Measurements from ENCODE around the gene MEA1. TPM values are rescaled to one million over a fixed set of nuclear protein-coding genes. Genes with fewer than 3 reads are reported as not detected.

MEA1 gene
- total RNA-seq, 4 donors from 2014 or later = 45.9 to 78.1 (median 61.7) TPM

GRCh38 chr6:42967228-42967627, 46.5 kb downstream of the MEA1 start:
- intact Hi-C loops (cut with DNase I) = no loop called here
- Histone ChIP-seq H3K36me3 (peaks cover 12 to 18% of the 10 kb centered on the region in 2 donors), H3K27me3 (no peaks in the 10 kb centered on the region), H3K4me1 (no peaks in the 10 kb centered on the region), H3K27ac (no peak overlapping the region), H3K9me3 (no peaks in the 10 kb centered on the region), H3K4me3 (replicated peaks in 1 of 3) (no peak overlapping the region)
- no peak for DNase-seq
- WGBS, 2 donors = 90 to 100% methylated on average over 5 to 10 of the region's 11 CpGs
- TF ChIP-seq CTCF (IDR thresholded peaks at IDR 0.05) (no peak), POLR2A (IDR thresholded peaks at IDR 0.05) (no peak)

- H3K9me3 ChIP-seq = no peaks in the 10 kb centered on the region
- no peaks in the 10 kb centered on the region for H3K4me1 ChIP-seq
- WGBS, 2 donors = 78 to 93% methylated on average over 7 of the region's 7 CpGs
- no peaks in the 10 kb centered on the region for H3K27me3 ChIP-seq
- intact Hi-C loops (cut with DNase I) = no loop called here
- peaks cover 12 to 18% of the 10 kb centered on the region in 2 donors for H3K36me3 ChIP-seq
- H3K4me3 ChIP-seq (replicated peaks in 1 of 3) = no peak overlapping the region
- H3K27ac ChIP-seq = no peak overlapping the region
- no peak for TF ChIP-seq CTCF (IDR thresholded peaks at IDR 0.05)
- no peak for TF ChIP-seq POLR2A (IDR thresholded peaks at IDR 0.05)
- DNase-seq = no peak
These were observed 47.2 kb downstream of the MEA1 start for GRCh38 chr6:42966571-42966970.

GRCh38 chr6:42963855-42964605, 49.7 kb downstream of the MEA1 start:
- WGBS, 2 donors = 75 to 80% methylated on average over 3 of the region's 9 CpGs
- TF ChIP-seq POLR2A (IDR thresholded peaks at IDR 0.05) (no peak), CTCF (IDR thresholded peaks at IDR 0.05) (peak in 1 of 6 experiments; percentile 7)
- intact Hi-C loops (cut with DNase I) = no loop called here
- Histone ChIP-seq H3K4me3 (replicated peaks in 1 of 3) (no peak overlapping the region), H3K27ac (no peak overlapping the region), H3K9me3 (no peaks in the 10 kb centered on the region), H3K36me3 (peaks cover 12 to 14% of the 10 kb centered on the region in 2 donors), H3K4me1 (peaks cover 5 to 16% of the 10 kb centered on the region in 2 donors), H3K27me3 (no peaks in the 10 kb centered on the region)
- peak in 1 of 2 donors; percentile 6 for DNase-seq

- 83 to 90% methylated on average over 2 to 9 of the region's 12 CpGs for WGBS, 2 donors
- intact Hi-C loops (cut with DNase I) = no loop called here
- Histone ChIP-seq H3K27me3 (no peaks in the 10 kb centered on the region), H3K4me1 (peaks cover 5 to 16% of the 10 kb centered on the region in 2 donors), H3K36me3 (peaks cover 10 to 12% of the 10 kb centered on the region in 2 donors), H3K27ac (no peak overlapping the region), H3K4me3 (replicated peaks in 1 of 3) (no peak overlapping the region), H3K9me3 (no peaks in the 10 kb centered on the region)
- TF ChIP-seq POLR2A (IDR thresholded peaks at IDR 0.05) (no peak), CTCF (IDR thresholded peaks at IDR 0.05) (no peak)
- DNase-seq = no peak
These were observed 50.4 kb downstream of the MEA1 start for GRCh38 chr6:42963179-42963854.

Data from thyroid gland (tissue), 4 donors.